GM18909 (cell line): ENCODE measurements around the gene CNP.

Source experiments
- ATAC-seq: cut with Tn5 transposase; IDR thresholded peaks from one replicate; pipeline ENCODE4 v1.9.1; 2021; ENCODE audit warnings: mild to moderate bottlenecking; ENCODE audit not compliant: unreplicated experiment, poor library complexity

The CNP gene

DNA sequence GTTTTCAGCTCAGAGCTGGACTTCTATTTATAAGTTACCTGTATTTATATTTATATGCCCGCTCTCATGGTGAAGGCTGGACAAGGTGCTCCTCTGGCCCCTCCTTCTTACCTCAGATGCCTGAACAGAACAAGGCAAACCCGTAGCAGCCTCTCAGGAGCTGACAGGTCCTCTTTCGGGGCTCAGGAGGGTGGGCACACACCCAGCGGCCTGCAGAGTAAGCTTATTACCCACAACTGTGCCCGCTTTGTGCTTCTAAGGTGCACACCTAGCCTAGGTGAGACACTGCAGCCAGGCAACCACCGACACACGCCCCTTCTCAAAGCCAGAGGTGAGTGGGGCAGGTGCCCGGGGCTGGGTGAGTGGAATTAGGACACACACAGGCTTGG lies 58.6 kb downstream of the CNP start:
- ATAC-seq = no peak

GRCh38 chr17:42025936-42026335 lies 59.3 kb downstream of the CNP start:
- no peak for ATAC-seq

- no peak for ATAC-seq
Observed at GRCh38 chr17:42026857-42027589, 60.4 kb downstream of the CNP start.
